Measurements from ENCODE around the gene VPS13D.

Gene VPS13D

GRCh38 chr1:12229835-12230548 is at the start of gene VPS13D:
TSS of gene VPS13D (plus strand) at chr1:12230030. CDS start at chr1:12234267, 4,237 bp downstream.
- H3F3A ChIP-seq (ENCODE audit: control insufficient read depth, insufficient read depth), result no peaks in the 10 kb centered on the region
- no peak within 1 kb of the TSS for H3K27ac ChIP-seq (ENCODE audit: low read depth, low read length)
- H3K36me3 ChIP-seq (ENCODE audit: control insufficient read depth, low read length), result no peaks in the 10 kb centered on the region; the same call in 1 of the 2 replicates
- no peaks in the 10 kb centered on the region for H3K9me3 ChIP-seq (ENCODE audit: control insufficient read depth, insufficient read depth, low read length)
- H4K20me1 ChIP-seq (ENCODE audit: control insufficient read depth, insufficient read depth, low read depth, low read length), result peaks cover 2% of the 10 kb centered on the region; the same call in 1 of the 2 replicates
- peaks cover 9% of the 10 kb centered on the region for H3K4me1 ChIP-seq (ENCODE audit: control insufficient read depth, low read length)
- TF ChIP-seq EZH2phosphoT487 (IDR thresholded peaks at IDR 0.05; ENCODE audit: borderline replicate concordance, low read length), result no peak
- TF ChIP-seq CTCF (IDR thresholded peaks at IDR 0.05; ENCODE audit: low read depth, low read length, poor library complexity, severe bottlenecking), result peak; percentile 90
- peak within 1 kb of the TSS; percentile 95 for H3K4me2 ChIP-seq (ENCODE audit: low read length)
- peaks cover 25% of the 10 kb centered on the region for H3K79me2 ChIP-seq (ENCODE audit: control insufficient read depth, low read length)
- no peaks in the 10 kb centered on the region for H3K9me2 ChIP-seq (replicated peaks; ENCODE audit: control insufficient read depth, low read length)
- H3K27me3 ChIP-seq (ENCODE audit: control insufficient read depth, low read length), result peaks cover 3% of the 10 kb centered on the region; the same call in 1 of the 2 replicates
- peak within 1 kb of the TSS; percentile 77 for H3K4me3 ChIP-seq (ENCODE audit: low read length)

GRCh38 chr1:12180315-12180714 is 49.5 kb upstream of the VPS13D start:
- H3K9me2 ChIP-seq (replicated peaks; ENCODE audit: control insufficient read depth, low read length), result no peaks in the 10 kb centered on the region
- H3K27me3 ChIP-seq (ENCODE audit: control insufficient read depth, low read length), result peaks cover 70% of the 10 kb centered on the region
- H3K36me3 ChIP-seq (ENCODE audit: control insufficient read depth, low read length), result no peaks in the 10 kb centered on the region
- H3K27ac ChIP-seq (ENCODE audit: low read depth, low read length), result no peak overlapping the region
- peaks cover 27% of the 10 kb centered on the region for H3K4me1 ChIP-seq (ENCODE audit: control insufficient read depth, low read length)
- no peak overlapping the region for H3K4me2 ChIP-seq (ENCODE audit: low read length)
- H3K9me3 ChIP-seq (ENCODE audit: control insufficient read depth, insufficient read depth, low read length), result no peaks in the 10 kb centered on the region
- H3F3A ChIP-seq (ENCODE audit: control insufficient read depth, insufficient read depth), result no peaks in the 10 kb centered on the region
- H4K20me1 ChIP-seq (ENCODE audit: control insufficient read depth, insufficient read depth, low read depth, low read length), result no peaks in the 10 kb centered on the region
- H3K79me2 ChIP-seq (ENCODE audit: control insufficient read depth, low read length), result no peaks in the 10 kb centered on the region
- no peak overlapping the region for H3K4me3 ChIP-seq (ENCODE audit: low read length)
- TF ChIP-seq EZH2phosphoT487 (IDR thresholded peaks at IDR 0.05; ENCODE audit: borderline replicate concordance, low read length) (no peak), CTCF (IDR thresholded peaks at IDR 0.05; ENCODE audit: low read depth, low read length, poor library complexity, severe bottlenecking) (no peak)

GRCh38 chr1:12180903-12181302 is 48.9 kb upstream of the VPS13D start:
- Histone ChIP-seq H3F3A (ENCODE audit: control insufficient read depth, insufficient read depth) (no peaks in the 10 kb centered on the region), H3K79me2 (ENCODE audit: control insufficient read depth, low read length) (no peaks in the 10 kb centered on the region), H3K4me2 (ENCODE audit: low read length) (no peak overlapping the region), H3K4me1 (ENCODE audit: control insufficient read depth, low read length) (peaks cover 27% of the 10 kb centered on the region), H3K27me3 (ENCODE audit: control insufficient read depth, low read length) (peaks cover 75% of the 10 kb centered on the region), H3K9me3 (ENCODE audit: control insufficient read depth, insufficient read depth, low read length) (no peaks in the 10 kb centered on the region), H3K27ac (ENCODE audit: low read depth, low read length) (no peak overlapping the region), H3K9me2 (replicated peaks; ENCODE audit: control insufficient read depth, low read length) (no peaks in the 10 kb centered on the region), H4K20me1 (ENCODE audit: control insufficient read depth, insufficient read depth, low read depth, low read length) (no peaks in the 10 kb centered on the region), H3K4me3 (ENCODE audit: low read length) (no peak overlapping the region), H3K36me3 (ENCODE audit: control insufficient read depth, low read length) (no peaks in the 10 kb centered on the region)
- TF ChIP-seq CTCF (IDR thresholded peaks at IDR 0.05; ENCODE audit: low read depth, low read length, poor library complexity, severe bottlenecking) (no peak), EZH2phosphoT487 (IDR thresholded peaks at IDR 0.05; ENCODE audit: borderline replicate concordance, low read length) (no peak)

All from DOHH2 (cell line).